NCI-H510A treated with DMSO at 0.1 percent for 48 hours (cell line): Measurements from ENCODE around the gene CCDC71.
A peak's percentile ranks its signal among the peaks of the same experiment; 100 is the strongest.

ENCODE experiments used
- DNase-seq: peaks from one replicate; lab custom pipeline; 2025; lab: John Stamatoyannopoulos, UW

Gene CCDC71

GRCh38 chr3:49165771-49166751 lies at the start of gene CCDC71:
CCDC71 (minus strand) TSS chr3:49166331; CDS start chr3:49164208, 2,123 bp downstream.
- peak; percentile 43 for DNase-seq

DNA sequence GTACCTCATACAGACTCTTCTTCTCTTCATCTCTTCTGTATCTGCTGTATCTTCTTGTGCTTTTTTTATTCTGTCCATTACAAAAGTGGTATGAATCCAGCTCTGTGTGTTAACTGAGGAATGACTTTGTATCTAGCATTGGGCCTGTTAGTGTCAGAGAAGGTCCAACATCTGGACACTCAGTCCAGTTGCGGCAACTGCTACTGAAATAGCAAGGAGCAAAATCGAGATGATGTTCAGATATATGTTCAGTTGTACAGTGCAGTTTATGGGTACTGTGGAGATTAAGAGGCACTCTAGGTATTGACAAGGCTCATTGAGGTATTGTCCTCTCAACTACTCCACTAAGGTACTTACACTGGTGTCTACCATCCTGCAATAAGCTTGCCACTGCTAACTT lies 47.9 kb upstream of the CCDC71 start:
- no peak for DNase-seq

DNA sequence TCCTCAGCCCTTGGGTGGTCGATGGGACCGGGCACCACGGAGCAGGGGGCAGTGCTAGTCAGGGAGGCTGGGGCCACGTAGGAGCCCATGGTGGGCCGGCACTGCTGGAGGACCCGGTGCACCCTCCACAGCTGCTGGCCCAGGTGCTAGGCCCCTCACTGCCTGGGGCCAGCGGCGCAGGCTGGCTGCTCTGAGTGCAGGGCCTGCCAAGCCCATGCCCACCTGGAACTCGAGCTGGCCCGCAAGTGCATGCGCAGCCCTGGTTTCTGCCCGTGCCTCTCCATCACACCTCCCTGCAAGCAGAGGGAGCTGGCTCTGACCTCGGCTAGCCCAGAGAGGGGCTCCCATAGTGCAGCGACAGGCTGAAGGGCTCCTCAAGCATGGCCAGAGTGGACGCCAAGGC lies 47.4 kb upstream of the CCDC71 start:
- no peak for DNase-seq

- no peak for DNase-seq
Measured at GRCh38 chr3:49199900-49200281, 33.8 kb upstream of the CCDC71 start.

DNA sequence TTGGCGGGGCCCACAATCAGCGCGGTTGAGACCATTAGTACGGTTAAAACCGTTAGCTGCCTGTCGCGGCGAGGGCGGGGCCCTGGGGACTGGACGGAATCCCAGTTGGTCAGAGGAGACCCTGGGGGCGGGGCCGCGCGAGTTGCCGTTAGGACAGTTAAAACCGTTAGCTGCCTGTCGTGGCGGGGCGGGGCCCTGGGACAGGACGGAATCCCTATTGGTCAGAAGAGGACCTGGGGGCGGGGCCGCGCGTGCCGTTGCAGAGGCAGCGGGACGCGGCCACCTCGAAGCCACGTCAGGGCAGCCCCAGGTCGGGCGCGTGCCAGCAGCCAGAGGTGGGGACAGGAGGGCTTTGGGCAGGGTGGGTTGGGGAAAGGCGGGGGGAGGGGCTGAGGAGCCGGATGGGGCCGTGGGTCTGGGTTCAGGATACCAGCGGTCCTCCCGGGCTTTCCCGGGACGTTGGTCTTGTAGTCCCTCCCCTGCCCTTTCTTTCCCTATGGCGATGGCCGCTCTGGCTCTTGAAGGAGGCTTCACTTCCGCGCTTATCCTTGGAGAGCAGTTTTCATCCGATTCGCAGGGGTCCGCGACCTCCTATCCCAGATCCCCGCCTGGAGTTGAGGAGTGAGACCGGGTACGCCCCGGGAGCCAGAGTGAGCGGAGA lies 33.2 kb upstream of the CCDC71 start:
- DNase-seq, result no peak

DNA sequence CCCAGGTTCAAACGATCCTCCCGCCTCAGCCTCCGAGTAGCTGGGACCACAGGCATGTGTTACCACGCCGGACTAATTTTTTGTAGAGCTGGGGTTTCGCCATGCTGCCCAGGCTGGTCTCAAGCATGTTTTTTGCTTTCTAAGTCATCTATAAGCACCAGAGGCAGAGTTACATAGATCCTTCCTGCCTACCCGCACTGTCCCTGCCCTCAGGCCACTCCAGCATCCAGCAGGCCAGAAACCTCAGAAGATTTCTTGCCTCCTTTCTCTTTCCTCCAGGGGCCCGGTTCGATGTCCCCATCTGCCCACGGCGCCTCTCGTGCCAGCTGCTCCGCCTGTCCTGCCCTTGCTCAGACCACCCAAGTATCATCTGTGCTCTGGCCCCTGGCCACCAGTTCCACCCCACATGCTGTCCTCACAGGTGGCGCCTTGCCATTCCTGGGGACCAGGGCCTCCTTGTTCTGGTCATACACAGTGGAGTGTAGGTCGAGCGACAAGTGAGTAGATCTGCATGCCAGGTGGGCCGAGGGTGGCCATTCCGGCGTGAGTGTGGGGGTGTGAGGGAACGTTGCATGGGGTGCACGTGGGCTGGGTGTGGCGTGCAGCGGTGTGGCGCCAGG lies 32.6 kb upstream of the CCDC71 start:
- no peak for DNase-seq

DNA sequence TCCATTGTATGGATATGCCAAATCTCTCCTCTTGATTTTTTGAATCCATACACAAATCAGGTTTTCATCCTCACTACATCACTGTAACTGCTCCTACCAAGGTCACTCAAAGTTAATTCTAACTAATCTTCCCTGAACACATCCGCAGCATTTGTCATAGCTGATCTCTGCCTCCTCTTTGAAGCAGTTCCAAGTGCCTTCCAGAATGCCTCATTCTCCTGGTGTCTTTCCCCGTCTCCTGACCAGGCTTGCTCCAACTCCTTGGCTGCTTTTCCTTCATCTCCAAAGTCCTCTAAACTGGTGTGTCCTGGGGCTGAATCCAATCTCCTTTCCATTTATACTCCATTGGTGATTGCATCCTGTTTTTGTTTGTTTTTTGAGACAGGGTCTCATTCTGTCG lies 32.0 kb upstream of the CCDC71 start:
- DNase-seq, result no peak

DNA sequence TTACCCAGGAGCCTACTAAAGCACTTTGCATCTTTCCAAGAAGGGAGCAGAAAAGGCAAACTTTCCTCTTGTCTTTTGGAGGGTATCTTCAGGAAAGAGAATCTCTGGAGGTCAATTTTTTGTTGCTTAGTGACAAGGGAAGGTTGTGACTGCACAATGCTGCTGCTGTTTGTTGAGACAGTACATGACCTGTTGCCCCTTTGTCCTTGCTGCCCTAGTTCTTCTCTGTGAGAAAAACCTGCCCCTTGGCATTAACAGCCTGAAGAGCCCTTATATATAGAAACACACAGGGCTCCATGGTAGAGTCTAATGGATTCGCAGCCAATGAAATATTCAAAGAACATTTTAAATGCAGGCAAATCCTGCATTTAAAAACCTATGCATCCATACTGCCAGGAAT lies 25.6 kb upstream of the CCDC71 start:
- DNase-seq, result no peak

- DNase-seq, result no peak
Measured at GRCh38 chr3:49183873-49184272, 17.7 kb upstream of the CCDC71 start.

GRCh38 chr3:49182682-49183081 lies 16.6 kb upstream of the CCDC71 start:
- DNase-seq, result no peak

GRCh38 chr3:49181351-49181750 lies 15.2 kb upstream of the CCDC71 start:
- no peak for DNase-seq

GRCh38 chr3:49180116-49180515 lies 14.0 kb upstream of the CCDC71 start:
- no peak for DNase-seq

- no peak for DNase-seq
Measured at GRCh38 chr3:49177073-49177472, 10.9 kb upstream of the CCDC71 start.

DNA sequence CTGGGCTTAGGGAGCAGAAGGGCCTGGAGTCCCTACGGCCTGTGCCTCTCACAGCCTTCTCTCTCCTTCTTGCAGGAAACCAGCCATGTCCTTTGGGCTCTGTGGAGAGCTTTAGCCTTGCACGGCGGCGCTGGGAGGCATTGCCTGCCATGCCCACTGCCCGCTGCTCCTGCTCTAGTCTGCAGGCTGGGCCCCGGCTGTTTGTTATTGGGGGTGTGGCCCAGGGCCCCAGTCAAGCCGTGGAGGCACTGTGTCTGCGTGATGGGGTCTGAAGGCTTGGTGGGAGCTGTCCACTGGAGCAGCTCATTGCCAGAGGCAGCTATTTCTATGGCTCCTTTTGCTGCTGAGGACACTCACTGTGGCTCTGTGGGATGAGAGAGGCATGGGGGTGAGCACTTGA lies 9.4 kb upstream of the CCDC71 start:
- no peak for DNase-seq

GRCh38 chr3:49174397-49174985 lies 8.4 kb upstream of the CCDC71 start:
- no peak for DNase-seq

DNA sequence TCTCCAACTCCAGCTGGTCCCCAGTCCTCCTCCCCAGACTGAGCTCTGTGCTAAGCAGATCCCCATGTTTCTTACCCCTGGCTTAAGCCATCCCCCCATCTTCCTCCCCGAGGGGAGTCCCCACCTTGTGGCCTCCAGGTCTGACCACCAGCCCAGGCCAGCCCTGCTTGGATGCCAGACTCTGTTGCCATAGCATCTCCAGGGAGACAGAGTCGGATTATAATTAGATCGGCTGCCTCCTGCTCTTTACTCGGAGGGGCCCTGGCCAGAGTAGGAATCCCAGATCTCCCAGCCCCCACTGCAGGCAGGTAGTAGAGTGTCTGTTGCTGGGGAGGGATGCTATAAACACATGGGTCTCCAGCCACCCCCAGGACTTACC lies 7.7 kb upstream of the CCDC71 start:
- DNase-seq, result no peak

DNA sequence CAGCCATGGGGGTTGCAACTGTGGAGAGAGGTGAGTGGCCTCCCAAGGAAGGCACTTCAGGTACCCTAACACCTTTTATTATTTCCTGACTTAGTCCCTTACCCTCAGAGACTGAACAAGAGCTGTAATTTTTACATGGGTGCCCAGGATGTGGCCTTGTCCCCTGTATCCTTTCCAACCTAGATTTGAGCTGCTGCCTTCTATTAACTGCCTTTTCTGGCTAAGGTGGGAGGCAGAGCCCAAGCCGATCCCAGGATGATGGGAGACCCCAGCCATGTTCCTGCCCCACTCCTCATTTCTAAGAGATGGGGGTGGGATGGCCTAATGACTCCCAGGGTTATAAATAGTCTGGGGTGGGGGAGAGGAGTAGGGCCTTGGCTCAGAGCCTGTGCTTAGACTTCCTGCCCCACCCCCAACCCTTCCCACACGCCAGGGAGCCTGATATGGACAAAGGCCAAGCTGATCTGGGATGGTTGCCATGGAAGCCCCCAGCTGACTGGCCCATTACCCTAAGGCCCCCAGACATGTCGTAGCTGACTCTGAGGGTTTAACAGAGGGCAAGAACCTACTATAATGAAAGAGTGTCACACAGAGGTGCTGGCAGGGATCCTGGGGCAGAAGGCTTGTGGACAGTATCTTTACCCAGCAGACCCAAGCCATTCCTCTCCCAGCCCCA lies 7.1 kb upstream of the CCDC71 start:
- no peak for DNase-seq

- no peak for DNase-seq
Measured at GRCh38 chr3:49172551-49173041, 6.5 kb upstream of the CCDC71 start.

GRCh38 chr3:49171775-49172500 lies 5.8 kb upstream of the CCDC71 start:
- DNase-seq, result no peak

DNA sequence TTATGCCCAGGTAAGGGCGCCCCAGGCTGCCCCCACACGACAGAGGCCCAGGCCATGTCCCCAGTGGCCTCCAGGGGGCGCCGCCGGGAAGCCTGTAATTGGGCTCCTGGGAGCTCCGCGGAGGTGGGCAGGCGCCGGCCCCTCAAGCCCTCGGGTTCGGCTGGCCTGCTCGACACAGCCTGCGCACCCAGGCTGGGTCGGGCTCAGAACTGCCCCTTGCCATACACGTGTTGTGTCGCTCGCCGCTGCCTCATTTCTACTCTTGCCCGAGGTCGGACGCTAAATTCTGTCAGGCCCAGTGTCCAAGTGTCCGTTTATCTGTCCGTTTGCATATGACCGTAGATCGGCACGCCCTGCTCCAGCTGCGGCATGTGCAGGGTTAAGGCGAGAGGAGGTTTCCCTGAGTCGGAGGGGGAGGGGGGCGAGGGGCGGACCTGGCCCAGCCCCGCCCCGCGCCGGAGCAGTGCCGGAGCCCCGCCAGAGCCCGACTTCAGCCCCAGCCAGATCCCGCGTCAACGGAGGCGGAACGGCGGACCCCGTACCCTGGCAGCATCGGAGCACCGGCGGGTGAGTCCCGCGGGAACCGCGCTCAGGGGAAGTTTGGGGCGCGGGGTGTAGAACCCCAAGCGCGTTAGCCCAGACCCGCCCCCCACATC lies 5.1 kb upstream of the CCDC71 start, which contains the start of gene KLHDC8B:
TSS of gene KLHDC8B (plus strand) at position 480 of the 656 bp plus-strand sequence. CDS start 1,172 bp downstream, outside the sequence.
- DNase-seq, result peak; percentile 69
